H9 (cell line): ENCODE results near the gene AFAP1L2. TPM values are rescaled to one million over a fixed set of nuclear protein-coding genes. Genes with fewer than 3 reads are reported as not detected.

Source experiments
- DNase-seq: peaks from one replicate; pipeline ENCODE4 v3.0.0-alpha.2; 2017
- H2AFZ ChIP-seq: one replicate; pipeline ENCODE4 v1.6.1; 2013; ENCODE audit warnings: mild to moderate bottlenecking, low read length, control low read depth, moderate library complexity
- H2AK5ac ChIP-seq: 2 replicates; pipeline ENCODE4 v1.6.1; 2013; ENCODE audit warnings: low read length, control low read depth, mixed read lengths; ENCODE audit not compliant: insufficient read length
- H2BK120ac ChIP-seq: one replicate; pipeline ENCODE4 v1.6.1; 2013; ENCODE audit warnings: low read depth, mild to moderate bottlenecking, low read length, control low read depth, inconsistent platforms; ENCODE audit not compliant: poor library complexity, severe bottlenecking
- H2BK12ac ChIP-seq: 2 replicates; pipeline ENCODE4 v1.6.1; 2013; ENCODE audit warnings: low read length, control low read depth, mixed read lengths, low read depth; ENCODE audit not compliant: insufficient read length
- H2BK15ac ChIP-seq: 2 replicates; pipeline ENCODE4 v1.6.1; 2013; ENCODE audit warnings: low read depth, low read length, control low read depth
- H2BK20ac ChIP-seq: one replicate; pipeline ENCODE4 v1.6.1; 2013; ENCODE audit warnings: low read depth, mild to moderate bottlenecking, low read length, control low read depth, inconsistent platforms; ENCODE audit not compliant: poor library complexity, severe bottlenecking
- H2BK5ac ChIP-seq: 2 replicates; pipeline ENCODE4 v1.6.1; 2013; ENCODE audit warnings: low read length, control low read depth, mixed read lengths; ENCODE audit not compliant: insufficient read length
- H3K14ac ChIP-seq: 2 replicates; pipeline ENCODE4 v1.6.1; 2013; ENCODE audit warnings: low read length, control low read depth; ENCODE audit not compliant: insufficient read depth
- H3K18ac ChIP-seq: 2 replicates; pipeline ENCODE4 v1.6.1; 2013; ENCODE audit warnings: low read depth, mild to moderate bottlenecking, mixed read lengths, low read length, control low read depth; ENCODE audit not compliant: insufficient read length
- H3K23ac ChIP-seq: 2 replicates; pipeline ENCODE4 v1.6.1; 2013; ENCODE audit warnings: low read length, control low read depth, mixed read lengths, low read depth; ENCODE audit not compliant: insufficient read length
- H3K23me2 ChIP-seq: 2 replicates; pipeline ENCODE4 v1.6.1; 2013; ENCODE audit warnings: low read depth, mild to moderate bottlenecking, mixed read lengths, low read length, control low read depth; ENCODE audit not compliant: insufficient read length, poor library complexity, severe bottlenecking
- H3K27ac ChIP-seq: 2 replicates; pipeline ENCODE4 v1.5.1; 2013; ENCODE audit warnings: low read length, control low read depth, mixed read lengths, low read depth; ENCODE audit not compliant: insufficient read length
- H3K27me3 ChIP-seq: 2 replicates; pipeline ENCODE4 v1.6.1; 2013; ENCODE audit warnings: low read length, control low read depth, inconsistent platforms; ENCODE audit not compliant: insufficient read depth
- H3K4ac ChIP-seq: 2 replicates; pipeline ENCODE4 v1.6.1; 2013; ENCODE audit warnings: low read depth, mild to moderate bottlenecking, control low read depth, inconsistent platforms, low read length, moderate library complexity
- H3K4me1 ChIP-seq: 2 replicates; pipeline ENCODE4 v1.6.1; 2013; ENCODE audit warnings: low read length, control low read depth, inconsistent platforms; ENCODE audit not compliant: insufficient read depth
- H3K4me2 ChIP-seq: 2 replicates; pipeline ENCODE4 v1.6.1; 2013; ENCODE audit warnings: low read length, control low read depth, mixed read lengths; ENCODE audit not compliant: insufficient read length, insufficient read depth
- H3K56ac ChIP-seq: 2 replicates; pipeline ENCODE4 v1.6.1; 2013; ENCODE audit warnings: low read depth, mild to moderate bottlenecking, mixed read lengths, low read length, control low read depth; ENCODE audit not compliant: insufficient read length
- H3K79me1 ChIP-seq: 2 replicates; pipeline ENCODE4 v1.6.1; 2013; ENCODE audit warnings: low read depth, mild to moderate bottlenecking, moderate library complexity, low read length, control low read depth, inconsistent platforms; ENCODE audit not compliant: insufficient read depth, poor library complexity, severe bottlenecking
- H3K79me2 ChIP-seq: 2 replicates; pipeline ENCODE4 v1.6.1; 2013; ENCODE audit warnings: low read length, control low read depth, inconsistent platforms; ENCODE audit not compliant: insufficient read depth
- H3K9ac ChIP-seq: 2 replicates; pipeline ENCODE4 v1.6.1; 2013; ENCODE audit warnings: low read length, control low read depth, mixed read lengths; ENCODE audit not compliant: insufficient read length; ENCODE audit errors: extremely low read depth
- H3K9me3 ChIP-seq: one replicate; pipeline ENCODE4 v1.6.1; 2013; ENCODE audit warnings: low read depth, low read length, inconsistent platforms; ENCODE audit not compliant: control insufficient read depth
- H3T11ph ChIP-seq: one replicate; pipeline ENCODE4 v1.6.1; 2013; ENCODE audit warnings: mild to moderate bottlenecking, low read length, control low read depth, inconsistent platforms
- H4K20me1 ChIP-seq: one replicate; pipeline ENCODE4 v1.6.1; 2013; ENCODE audit not compliant: control insufficient read depth, insufficient read length, insufficient read depth
- H4K5ac ChIP-seq: 2 replicates; pipeline ENCODE4 v1.6.1; 2013; ENCODE audit warnings: low read depth, mild to moderate bottlenecking, mixed read lengths, low read length, control low read depth; ENCODE audit not compliant: insufficient read length
- H4K8ac ChIP-seq: replicated peaks from 2 replicates; pipeline ENCODE4 v1.6.1; 2013; ENCODE audit warnings: low read length, control low read depth, mixed read lengths, low read depth; ENCODE audit not compliant: insufficient read length
- H4K91ac ChIP-seq: 2 replicates; pipeline ENCODE4 v1.6.1; 2013; ENCODE audit warnings: low read depth, mild to moderate bottlenecking, moderate library complexity, mixed read lengths, low read length, control low read depth; ENCODE audit not compliant: insufficient read length
- H3K27ac Mint-ChIP-seq, 3 experiments: 2 replicates in 2 of 3; 3 replicates in 1 of 3; pipeline ENCODE4 v1.8.0; 2020 to 2021; ENCODE audit warnings: mixed read lengths in 3 of 3, mild to moderate bottlenecking in 1 of 3, moderate library complexity in 1 of 3
- H3K27me3 Mint-ChIP-seq: 2 replicates; pipeline ENCODE4 v1.8.0; 2021; ENCODE audit warnings: low read depth, mild to moderate bottlenecking, moderate library complexity, mixed read lengths
- H3K36me3 Mint-ChIP-seq, 3 experiments: 2 replicates in 2 of 3; 3 replicates in 1 of 3; pipeline ENCODE4 v1.8.0; 2020 to 2021; ENCODE audit warnings: low read depth in 3 of 3, mixed read lengths in 3 of 3; ENCODE audit not compliant: insufficient read depth in 1 of 3
- H3K4me1 Mint-ChIP-seq, 2 experiments: 2 replicates each; pipeline ENCODE4 v1.8.0; 2020; ENCODE audit warnings: mixed read lengths in 2 of 2
- H3K4me3 Mint-ChIP-seq, 2 experiments: 2 replicates in 1 of 2; 3 replicates in 1 of 2; pipeline ENCODE4 v1.8.0; 2020 to 2021; ENCODE audit warnings: mild to moderate bottlenecking in 2 of 2, mixed read lengths in 2 of 2, moderate library complexity in 1 of 2
- H3K9me3 Mint-ChIP-seq, 2 experiments: 2 replicates in 1 of 2; 3 replicates in 1 of 2; pipeline ENCODE4 v1.8.0; 2020; ENCODE audit warnings: mild to moderate bottlenecking in 2 of 2, mixed read lengths in 2 of 2, moderate library complexity in 1 of 2
- WGBS: extraction: QIAGEN DNeasy Blood & Tissue Kit; methylation state at CpG from one replicate; pipeline ENCODE4 v1.1.7; 2013; ENCODE audit warnings: missing lambda C conversion rate, low lambda C conversion rate, mixed read lengths; ENCODE audit not compliant: insufficient read length; ENCODE audit errors: extremely low coverage; 5-methylcytosine and 5-hydroxymethylcytosine counted together
- total RNA-seq: library from RNA; stranded (reverse); gene quantifications from 2 replicates; pipeline ENCODE4 v1.2.1, GENCODE V29; 2021
- TF ChIP-seq, protein P1 (sequence below): fragments of 200-600 bp; sonication (generic); conservative IDR thresholded peaks from 3 replicates; pipeline ENCODE4 v1.8.0; 2021; ENCODE audit warnings: antibody characterized with exemption, mild to moderate bottlenecking

The AFAP1L2 gene
- total RNA-seq, 1 experiment from 2014 or later: 0.77 TPM

DNA sequence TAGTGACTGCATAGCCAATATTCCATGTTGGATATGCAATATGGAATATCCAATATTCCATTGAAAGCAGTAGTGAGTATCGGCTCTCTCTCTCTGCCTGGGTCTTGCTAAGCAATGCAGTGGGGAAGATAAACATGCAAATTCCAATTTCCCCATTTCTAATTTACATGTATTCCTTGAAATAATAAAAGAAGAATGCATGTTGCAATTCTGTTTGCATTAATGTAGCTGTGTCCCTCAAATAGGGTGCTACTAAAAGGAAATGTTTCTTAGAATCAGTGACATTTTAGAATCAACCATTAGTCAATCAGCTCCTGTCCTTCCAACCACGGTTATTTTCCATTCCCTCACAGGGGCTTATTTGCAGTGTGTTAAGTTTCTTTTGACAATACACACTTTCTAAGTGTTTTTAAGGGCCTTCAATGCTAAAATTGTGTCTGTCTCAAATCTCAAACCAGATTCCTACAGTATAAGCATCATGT, 46.7 kb downstream of the AFAP1L2 start:
- H4K8ac ChIP-seq: no peak overlapping the region
- H3K79me1 ChIP-seq: no peaks in the 10 kb centered on the region
- H3K27ac ChIP-seq: no peak overlapping the region
- H3K4me2 ChIP-seq: no peak overlapping the region
- H3K18ac ChIP-seq: no peak overlapping the region
- H3K27ac Mint-ChIP-seq: peak overlapping the region in 1 of 3 experiments; percentile 66; a peak in 1 of 7 replicates
- no peak overlapping the region for H3K9ac ChIP-seq
- H3K23ac ChIP-seq: no peak overlapping the region
- no peak overlapping the region for H3K14ac ChIP-seq
- H3K36me3 Mint-ChIP-seq: no peaks in the 10 kb centered on the region
- TF ChIP-seq, protein P1, sequence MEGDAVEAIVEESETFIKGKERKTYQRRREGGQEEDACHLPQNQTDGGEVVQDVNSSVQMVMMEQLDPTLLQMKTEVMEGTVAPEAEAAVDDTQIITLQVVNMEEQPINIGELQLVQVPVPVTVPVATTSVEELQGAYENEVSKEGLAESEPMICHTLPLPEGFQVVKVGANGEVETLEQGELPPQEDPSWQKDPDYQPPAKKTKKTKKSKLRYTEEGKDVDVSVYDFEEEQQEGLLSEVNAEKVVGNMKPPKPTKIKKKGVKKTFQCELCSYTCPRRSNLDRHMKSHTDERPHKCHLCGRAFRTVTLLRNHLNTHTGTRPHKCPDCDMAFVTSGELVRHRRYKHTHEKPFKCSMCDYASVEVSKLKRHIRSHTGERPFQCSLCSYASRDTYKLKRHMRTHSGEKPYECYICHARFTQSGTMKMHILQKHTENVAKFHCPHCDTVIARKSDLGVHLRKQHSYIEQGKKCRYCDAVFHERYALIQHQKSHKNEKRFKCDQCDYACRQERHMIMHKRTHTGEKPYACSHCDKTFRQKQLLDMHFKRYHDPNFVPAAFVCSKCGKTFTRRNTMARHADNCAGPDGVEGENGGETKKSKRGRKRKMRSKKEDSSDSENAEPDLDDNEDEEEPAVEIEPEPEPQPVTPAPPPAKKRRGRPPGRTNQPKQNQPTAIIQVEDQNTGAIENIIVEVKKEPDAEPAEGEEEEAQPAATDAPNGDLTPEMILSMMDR: no peak
- H3K9me3 Mint-ChIP-seq: no peaks in the 10 kb centered on the region
- H3K56ac ChIP-seq: no peak overlapping the region
- H4K20me1 ChIP-seq: no peaks in the 10 kb centered on the region
- H4K91ac ChIP-seq: no peak overlapping the region
- H4K5ac ChIP-seq: no peak overlapping the region
- H3K9me3 ChIP-seq: no peaks in the 10 kb centered on the region
- H3T11ph ChIP-seq: no peak overlapping the region
- H2BK120ac ChIP-seq: no peak overlapping the region
- H2BK5ac ChIP-seq: no peak overlapping the region
- H3K79me2 ChIP-seq: no peaks in the 10 kb centered on the region
- no peak overlapping the region for H3K4ac ChIP-seq
- no peaks in the 10 kb centered on the region for H3K23me2 ChIP-seq
- H3K4me1 ChIP-seq: peaks cover 7% of the 10 kb centered on the region; the same call in 1 of the 2 replicates
- no peaks in the 10 kb centered on the region for H3K27me3 ChIP-seq
- no peak overlapping the region for H2AFZ ChIP-seq
- WGBS: no CpG with 5 or more reads among the region's 2 CpGs
- peaks cover 17 to 22% of the 10 kb centered on the region in 2 experiments for H3K4me1 Mint-ChIP-seq
- no peak overlapping the region for H2BK12ac ChIP-seq
- no peak overlapping the region for H2BK15ac ChIP-seq
- H3K27me3 Mint-ChIP-seq: no peaks in the 10 kb centered on the region; the same call in 1 of the 2 replicates
- no peak overlapping the region for H2AK5ac ChIP-seq
- no peak overlapping the region for H3K4me3 Mint-ChIP-seq
- no peak overlapping the region for H2BK20ac ChIP-seq
- no peak for DNase-seq
